Kidney capillary endothelial cell (primary cell): ENCODE data around the gene MARK2.
"Not testable (repeated sequence)": the region's sequence is repeated elsewhere in the genome, so short reads cannot be mapped to it uniquely, and the experiment has no call there.

Experiments
- DNase-seq: peaks from one replicate; pipeline ENCODE4 v3.0.0-alpha.2; 2018; ENCODE audit warnings: low spot score

Gene MARK2

GRCh38 chr11:63854696-63855095, 15.8 kb downstream of the MARK2 start:
- DNase-seq: no peak

- DNase-seq: no peak
These were observed 17.1 kb downstream of the MARK2 start for GRCh38 chr11:63855975-63856374.

DNA sequence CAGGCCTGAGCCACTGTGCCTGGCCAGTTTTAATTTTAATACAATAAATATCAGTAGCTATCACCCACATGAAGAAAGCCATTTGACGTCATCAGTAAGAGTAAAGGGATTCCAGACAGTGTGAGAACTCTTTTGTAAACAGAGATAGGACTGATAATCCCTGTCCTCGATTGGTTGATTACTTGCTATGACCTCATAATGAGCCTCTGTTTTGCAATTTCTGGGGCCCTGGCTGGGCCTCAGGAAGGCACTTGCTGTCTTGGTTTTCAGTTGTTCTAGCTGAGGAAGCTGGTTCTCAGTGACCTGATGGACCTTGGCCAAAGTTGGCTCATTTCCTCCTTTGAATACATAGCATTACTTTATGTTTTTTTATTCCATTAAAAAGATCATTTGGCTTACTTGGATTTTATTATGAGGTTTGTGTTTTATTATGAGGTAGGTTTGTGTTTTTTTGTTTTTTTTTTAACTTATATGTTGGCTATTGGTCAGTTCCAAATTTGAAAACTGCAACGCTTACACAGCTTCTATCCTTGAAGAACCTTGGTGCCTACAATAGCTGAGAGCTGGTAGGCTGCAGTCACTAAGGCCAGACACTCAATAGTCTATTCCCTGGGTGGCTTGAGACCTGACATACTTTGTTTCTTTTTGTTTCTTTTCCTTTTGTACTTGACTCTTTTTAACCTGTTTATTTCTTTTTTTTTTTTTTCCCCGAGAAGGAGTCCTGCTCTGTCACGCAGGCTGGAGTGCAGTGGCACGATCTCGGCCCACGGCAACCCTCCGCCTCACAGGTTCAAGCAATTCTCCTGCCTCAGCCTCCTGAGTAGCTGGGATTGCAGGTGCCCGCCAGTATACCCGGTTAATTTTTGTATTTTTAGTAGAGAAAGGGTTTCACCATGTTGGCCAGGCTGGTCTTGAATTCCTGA, 20.0 kb downstream of the MARK2 start:
- DNase-seq: no peak

- DNase-seq: no peak
These were observed 24.0 kb downstream of the MARK2 start for GRCh38 chr11:63862923-63863322.

GRCh38 chr11:63863620-63864019, 24.7 kb downstream of the MARK2 start:
- DNase-seq: not testable (repeated sequence)

DNA sequence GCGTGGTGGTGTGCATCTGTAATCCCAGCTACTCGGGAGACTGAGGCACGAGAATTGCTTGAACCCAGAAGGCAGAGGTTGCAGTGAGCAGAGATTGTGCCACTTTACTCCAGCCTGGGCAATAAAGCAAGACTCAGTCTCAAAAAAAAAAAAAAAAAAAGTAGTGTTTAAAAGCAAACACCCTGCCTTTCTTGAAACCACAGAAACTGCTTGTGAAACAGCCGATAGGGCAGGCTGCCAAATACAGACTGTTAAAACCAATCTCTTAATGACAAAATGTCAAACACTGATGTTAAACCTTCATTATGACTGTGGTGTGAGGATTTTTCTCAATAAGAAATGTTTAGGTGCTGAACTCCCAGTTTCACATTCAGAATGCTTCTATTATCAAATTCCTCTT, 27.3 kb downstream of the MARK2 start:
- no peak for DNase-seq

DNA sequence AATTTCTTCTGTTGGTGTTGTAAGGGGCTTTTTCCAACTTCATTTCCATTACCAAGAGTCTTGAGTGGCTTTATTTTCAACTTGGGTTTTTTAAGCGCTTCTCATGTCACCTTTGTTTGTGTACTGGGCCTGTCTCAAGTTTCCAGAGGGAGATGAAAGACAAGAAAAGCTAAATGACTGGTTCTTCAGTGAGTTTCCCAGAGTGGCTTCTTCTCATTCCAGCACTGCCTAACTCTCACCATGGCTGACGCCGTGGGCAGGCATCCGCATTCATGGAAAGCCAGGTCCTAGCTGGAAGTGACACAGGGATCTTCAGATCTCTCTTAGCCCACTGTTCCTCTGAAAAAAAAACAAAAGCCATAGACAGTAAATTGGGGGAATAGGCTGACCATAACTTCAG, 28.6 kb downstream of the MARK2 start:
- DNase-seq: no peak

DNA sequence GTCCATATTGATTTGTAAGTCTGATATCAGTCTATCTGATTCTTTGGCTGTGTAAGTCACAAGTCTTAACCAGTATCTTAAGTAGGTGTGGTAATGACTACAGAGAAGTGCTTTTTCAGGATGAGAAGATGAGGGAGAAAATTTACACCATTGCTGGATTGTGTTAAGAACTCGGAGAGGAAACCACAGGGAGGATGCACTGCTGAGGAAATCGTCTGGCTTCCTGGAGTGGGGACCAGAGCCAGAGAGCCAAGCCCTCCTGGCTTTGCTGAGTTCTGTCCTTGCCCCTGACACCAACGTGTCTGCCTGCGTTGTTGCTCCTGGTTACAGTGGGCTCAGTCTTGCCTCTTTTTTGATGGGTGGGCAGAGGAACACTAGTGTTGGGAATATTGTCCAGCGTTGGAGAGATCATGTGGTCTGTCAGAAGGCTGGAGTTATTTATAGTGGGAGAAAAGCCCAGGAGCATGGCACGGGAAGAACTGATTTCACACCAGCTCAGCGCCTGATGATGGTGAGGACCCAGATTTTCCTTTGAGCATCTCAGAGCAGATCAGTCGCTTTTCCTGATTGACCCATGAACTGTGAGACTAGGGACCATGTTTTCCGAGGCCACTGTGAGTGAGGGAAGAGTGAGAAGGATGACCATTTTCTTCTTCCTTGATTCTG, 29.6 kb downstream of the MARK2 start:
- no peak for DNase-seq

DNA sequence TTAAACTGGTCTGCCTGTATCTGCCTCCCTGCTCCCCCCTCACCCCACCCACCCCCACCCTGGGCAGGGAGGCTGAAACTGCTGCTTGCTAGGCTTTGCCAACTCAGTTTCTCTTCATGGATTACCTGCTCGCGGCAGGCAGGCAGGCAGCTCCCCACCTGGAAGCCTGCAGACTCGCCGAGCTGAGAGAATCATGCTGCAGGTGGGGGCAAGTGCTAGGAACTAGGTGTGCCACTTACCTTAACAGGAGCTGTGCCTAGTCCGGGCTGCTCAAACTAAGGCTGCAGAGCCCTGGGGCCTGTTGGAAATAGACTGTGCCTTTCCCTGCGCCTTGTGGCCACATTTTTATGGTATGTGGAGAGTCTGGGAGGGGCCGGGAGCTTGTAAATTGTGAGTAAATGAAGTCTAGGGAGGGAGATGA, 30.3 kb downstream of the MARK2 start:
- DNase-seq: no peak

DNA sequence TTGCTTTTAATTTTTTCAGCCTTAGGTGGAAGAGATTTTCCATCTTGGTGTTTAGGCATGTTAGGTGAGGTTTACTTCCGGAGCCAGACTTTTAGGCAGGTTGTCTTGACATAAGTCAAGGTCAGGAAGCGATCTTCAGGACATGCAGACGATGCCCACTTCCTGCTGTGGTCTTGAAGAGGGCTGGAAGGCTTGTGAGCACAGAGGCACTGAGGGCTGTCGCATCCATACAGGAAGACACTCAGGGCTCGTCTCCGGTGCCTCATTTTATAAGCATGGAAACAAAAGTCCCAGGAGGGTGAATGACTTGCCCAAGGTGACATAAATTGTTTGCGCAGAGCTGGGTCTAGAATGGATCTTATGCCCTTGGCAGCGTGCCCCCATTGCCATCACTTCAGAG, 30.8 kb downstream of the MARK2 start:
- DNase-seq: peak; percentile 30

GRCh38 chr11:63870351-63871140, 31.6 kb downstream of the MARK2 start:
- DNase-seq: no peak

DNA sequence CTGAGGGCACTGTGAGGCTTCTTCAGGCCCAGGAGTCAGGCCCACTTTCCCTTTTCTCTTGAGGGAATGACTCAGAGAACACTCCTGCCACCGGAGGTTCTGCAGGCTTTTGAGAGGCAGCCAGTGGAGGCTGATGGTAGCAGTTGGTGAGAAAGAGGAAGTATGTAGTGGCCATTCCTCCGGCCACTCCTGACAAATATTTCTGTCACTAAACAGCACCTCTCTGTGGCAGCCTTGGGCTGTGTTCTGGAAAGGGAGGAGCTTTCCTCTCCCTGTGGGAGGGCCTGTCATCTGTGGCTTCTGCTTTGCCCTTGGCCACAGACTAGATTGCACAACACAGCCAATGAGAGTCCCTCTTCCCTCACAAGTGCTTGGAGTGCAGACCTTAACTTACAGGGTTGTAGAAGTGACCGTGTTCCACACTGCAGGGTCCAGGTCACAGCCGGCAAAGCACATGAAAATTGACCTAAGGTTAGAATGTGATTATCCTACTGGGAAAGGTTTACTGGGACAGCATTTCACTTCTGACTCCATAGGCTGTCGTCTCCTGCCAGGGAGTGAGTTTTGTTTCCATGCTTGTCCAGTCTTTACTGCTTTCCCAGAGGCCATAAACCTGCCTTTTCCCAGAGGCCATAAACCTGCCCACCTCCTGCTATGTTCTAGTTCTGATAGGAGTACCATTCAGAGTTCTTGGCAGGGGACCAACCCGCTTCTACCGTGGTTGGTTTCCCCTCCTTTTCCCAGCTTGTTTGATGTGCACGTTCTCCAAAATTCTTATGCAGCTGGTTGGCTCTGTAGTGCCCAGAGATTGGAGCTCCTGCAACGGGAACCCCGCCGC, 33.3 kb downstream of the MARK2 start:
- DNase-seq: peak; percentile 93

- no peak for DNase-seq
These were observed 33.9 kb downstream of the MARK2 start for GRCh38 chr11:63872800-63873197.

- no peak for DNase-seq
These were observed 34.4 kb downstream of the MARK2 start for GRCh38 chr11:63873311-63873710.

DNA sequence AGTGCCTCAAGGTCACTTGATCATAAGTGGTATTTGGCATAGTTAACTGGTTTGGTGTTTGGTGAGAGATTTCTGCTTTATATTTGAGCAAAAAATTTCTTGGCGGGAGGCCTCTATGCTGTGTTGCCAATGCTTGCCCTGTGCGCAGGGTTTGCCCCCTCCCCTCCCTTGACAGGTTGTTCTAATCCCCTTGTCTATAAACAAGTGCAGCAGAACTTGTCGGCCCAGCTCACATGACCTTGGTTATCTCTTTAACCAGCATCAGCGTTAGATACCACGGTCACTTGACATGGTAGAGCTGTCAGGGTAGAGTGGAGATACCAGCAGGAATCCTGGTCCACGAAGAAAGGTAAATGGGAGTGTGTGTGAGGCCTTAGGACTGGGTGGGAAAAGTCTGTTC, 35.6 kb downstream of the MARK2 start:
- no peak for DNase-seq

GRCh38 chr11:63875506-63876065, 36.7 kb downstream of the MARK2 start:
- no peak for DNase-seq

GRCh38 chr11:63876616-63877015, 37.7 kb downstream of the MARK2 start:
- DNase-seq: no peak

- no peak for DNase-seq
These were observed 38.8 kb downstream of the MARK2 start for GRCh38 chr11:63877658-63878241.

DNA sequence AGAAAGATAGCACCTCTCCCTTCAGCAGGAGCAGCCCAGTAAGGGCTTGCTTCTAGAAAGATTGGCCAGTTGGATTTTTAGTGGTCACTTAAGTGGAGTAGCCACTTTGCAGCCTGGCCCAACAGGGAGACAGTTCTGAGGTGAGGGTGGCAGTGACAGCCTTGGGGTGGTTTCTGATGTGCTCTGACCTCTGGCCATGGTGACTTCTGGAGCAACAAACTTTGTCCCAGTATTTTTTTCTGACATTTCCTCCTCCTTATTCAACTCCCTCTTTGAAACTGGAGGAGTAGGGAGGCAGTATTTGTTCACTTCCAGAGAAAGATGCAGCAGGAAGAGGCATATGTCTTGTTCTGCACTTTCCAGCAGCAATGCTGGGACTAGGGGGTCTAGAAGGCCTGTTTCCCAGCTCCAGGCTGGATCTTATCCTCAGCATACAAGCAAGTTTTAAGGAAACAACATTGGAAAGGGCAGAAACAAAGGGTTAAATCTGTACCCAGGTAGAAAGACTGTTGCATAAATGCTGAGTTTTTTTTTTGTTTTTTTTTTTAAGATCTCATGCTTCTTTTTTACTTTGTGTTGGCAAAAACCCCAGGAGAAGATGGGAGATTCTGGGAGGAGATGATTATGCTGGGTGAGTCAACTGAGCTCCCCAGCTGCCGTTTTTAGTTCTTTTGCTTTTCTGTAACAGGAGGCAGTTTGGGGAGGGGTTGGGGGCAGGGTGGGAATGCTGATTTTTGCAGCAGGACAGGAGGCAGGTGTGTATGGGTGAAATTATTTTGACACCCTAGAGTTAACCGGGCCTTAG, 40.9 kb downstream of the MARK2 start:
- DNase-seq: no peak

DNA sequence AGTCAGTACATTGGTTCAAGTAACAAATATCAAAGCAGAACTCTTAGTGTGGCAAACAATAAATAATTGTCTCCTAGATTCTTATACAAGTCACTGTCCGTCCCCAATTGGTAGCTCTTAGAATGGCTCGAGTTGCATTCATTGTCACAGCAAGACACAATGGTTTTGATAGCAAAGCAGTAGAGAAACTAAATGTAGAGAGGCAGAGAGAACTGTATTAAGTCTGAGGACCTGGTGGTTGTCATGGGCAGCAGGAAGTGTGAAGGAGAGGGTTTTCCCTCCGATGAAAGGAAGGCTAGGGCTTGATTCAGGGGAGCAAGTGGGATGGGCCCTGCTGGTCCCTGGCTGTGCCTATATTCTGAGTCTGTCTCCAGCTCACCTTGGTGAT, 41.5 kb downstream of the MARK2 start:
- DNase-seq: no peak
